Cortex of kidney (tissue), 1 donor: Measurements from ENCODE around the gene NID1.
A peak's percentile ranks its signal among the peaks of the same experiment; 100 is the strongest.
"Not testable (repeated sequence)": the region's sequence is repeated elsewhere in the genome, so short reads cannot be mapped to it uniquely, and the experiment has no call there.

Experiments
- DNase-seq: peaks from one replicate; lab custom pipeline; 2025; lab: John Stamatoyannopoulos, UW

NID1 gene

GRCh38 chr1:236096660-236097482 lies 32.0 kb upstream of the NID1 start:
- DNase-seq: peak; percentile 26

GRCh38 chr1:236095705-236096520 lies 31.0 kb upstream of the NID1 start:
- DNase-seq: no peak

GRCh38 chr1:236092899-236093298 lies 28.0 kb upstream of the NID1 start:
- no peak for DNase-seq

- no peak for DNase-seq
Measured at GRCh38 chr1:236091933-236092318, 27.0 kb upstream of the NID1 start.

GRCh38 chr1:236090741-236091147 lies 25.9 kb upstream of the NID1 start:
- no peak for DNase-seq

GRCh38 chr1:236089046-236089773 lies 24.3 kb upstream of the NID1 start:
- no peak for DNase-seq

GRCh38 chr1:236086537-236086936 lies 21.6 kb upstream of the NID1 start:
- DNase-seq: no peak

- no peak for DNase-seq
Measured at GRCh38 chr1:236085545-236086159, 20.8 kb upstream of the NID1 start.

GRCh38 chr1:236084386-236084730 lies 19.5 kb upstream of the NID1 start:
- no peak for DNase-seq

- DNase-seq: no peak
Measured at GRCh38 chr1:236083650-236084385, 18.9 kb upstream of the NID1 start.

- DNase-seq: no peak
Measured at GRCh38 chr1:236082526-236082925, 17.6 kb upstream of the NID1 start.

GRCh38 chr1:236081546-236082227 lies 16.8 kb upstream of the NID1 start:
- DNase-seq: no peak

- no peak for DNase-seq
Measured at GRCh38 chr1:236079703-236080102, 14.8 kb upstream of the NID1 start.

- DNase-seq: no peak
Measured at GRCh38 chr1:236078993-236079392, 14.1 kb upstream of the NID1 start.

GRCh38 chr1:236078077-236078476 lies 13.2 kb upstream of the NID1 start:
- DNase-seq: not testable (repeated sequence)

- DNase-seq: no peak
Measured at GRCh38 chr1:236075848-236076247, 11.0 kb upstream of the NID1 start.

GRCh38 chr1:236073307-236073897 lies 8.5 kb upstream of the NID1 start:
- no peak for DNase-seq

GRCh38 chr1:236072001-236072400 lies 7.1 kb upstream of the NID1 start:
- no peak for DNase-seq

- DNase-seq: no peak
Measured at GRCh38 chr1:236070753-236071152, 5.9 kb upstream of the NID1 start.

GRCh38 chr1:236069796-236070195 lies 4.9 kb upstream of the NID1 start:
- no peak for DNase-seq
